Uterus (tissue), 4 donors: ENCODE results near the gene ARHGEF7. TPM values are rescaled to one million over a fixed set of nuclear protein-coding genes. Genes with fewer than 3 reads are reported as not detected.

Source experiments
- DNase-seq, 2 donors: peaks; one replicate each; pipeline ENCODE4 v3.0.0-alpha.2; 2019 to 2020
- H3K27ac ChIP-seq, 2 donors: fragments of 200-600 bp; sonication (generic); 1 replicate in 1 of 2; 2 replicates in 1 of 2; pipeline ENCODE4 v1.5.1; 2016 to 2018
- H3K27me3 ChIP-seq, 2 donors: fragments of 200-600 bp; sonication (generic); one replicate each; pipeline ENCODE4 v1.5.1; 2018 to 2019; ENCODE audit warnings: control low read depth in 1 of 2
- H3K36me3 ChIP-seq, 2 donors: fragments of 200-600 bp; sonication (generic); one replicate each; pipeline ENCODE4 v1.5.1; 2019; ENCODE audit warnings: control low read depth in 1 of 2
- H3K4me1 ChIP-seq, 2 donors: fragments of 200-600 bp; sonication (generic); one replicate each; pipeline ENCODE4 v1.5.1; 2018 to 2019; ENCODE audit warnings: control low read depth in 1 of 2
- H3K4me3 ChIP-seq, 2 donors: fragments of 200-600 bp; sonication (generic); 1 replicate in 1 of 2; 2 replicates in 1 of 2; pipeline ENCODE4 v1.5.1; 2018 to 2019; ENCODE audit warnings: mild to moderate bottlenecking in 1 of 2
- H3K9me3 ChIP-seq, 2 donors: fragments of 200-600 bp; sonication (generic); one replicate each; pipeline ENCODE4 v1.5.1; 2019; ENCODE audit warnings: control low read depth in 1 of 2
- POLR2A ChIP-seq, 2 donors: fragments of 450-650 bp; IDR thresholded peaks; one replicate each; pipeline ENCODE4 v1.6.1; 2016; ENCODE audit warnings: antibody characterized with exemption in 2 of 2, mild to moderate bottlenecking in 1 of 2, moderate library complexity in 1 of 2
- intact Hi-C: fragments of 100-400 bp; cut with DNase I; formaldehyde crosslinking; loops from one replicate; pipeline ENCODE4 v1.15.1; 2023; ENCODE audit warnings: low total_unique reads
- total RNA-seq, 4 donors: library from RNA; depleted of rRNA in 3 of 4; stranded (reverse); fragments of >200 nt in 3 of 4; gene quantifications; one replicate each; pipeline versions ENCODE4 v1.1.0 to v1.2.4, GENCODE V29; 2014 to 2023
- TF ChIP-seq, protein P1 (sequence below), 4 experiments: fragments of 200-600 bp in 2 of 4; fragments of 450-650 bp in 2 of 4; sonication (generic) in 2 of 4; IDR thresholded peaks; one replicate each; pipeline ENCODE4 v1.5.1; 2016 to 2019; ENCODE audit warnings: antibody characterized with exemption in 4 of 4, mild to moderate bottlenecking in 2 of 4, moderate library complexity in 1 of 4
- donor health status: DM: yes; HTN: yes; CAD: no.

The ARHGEF7 gene
- total RNA-seq, 4 donors from 2014 or later, result 42.6 to 152 (median 127) TPM

DNA sequence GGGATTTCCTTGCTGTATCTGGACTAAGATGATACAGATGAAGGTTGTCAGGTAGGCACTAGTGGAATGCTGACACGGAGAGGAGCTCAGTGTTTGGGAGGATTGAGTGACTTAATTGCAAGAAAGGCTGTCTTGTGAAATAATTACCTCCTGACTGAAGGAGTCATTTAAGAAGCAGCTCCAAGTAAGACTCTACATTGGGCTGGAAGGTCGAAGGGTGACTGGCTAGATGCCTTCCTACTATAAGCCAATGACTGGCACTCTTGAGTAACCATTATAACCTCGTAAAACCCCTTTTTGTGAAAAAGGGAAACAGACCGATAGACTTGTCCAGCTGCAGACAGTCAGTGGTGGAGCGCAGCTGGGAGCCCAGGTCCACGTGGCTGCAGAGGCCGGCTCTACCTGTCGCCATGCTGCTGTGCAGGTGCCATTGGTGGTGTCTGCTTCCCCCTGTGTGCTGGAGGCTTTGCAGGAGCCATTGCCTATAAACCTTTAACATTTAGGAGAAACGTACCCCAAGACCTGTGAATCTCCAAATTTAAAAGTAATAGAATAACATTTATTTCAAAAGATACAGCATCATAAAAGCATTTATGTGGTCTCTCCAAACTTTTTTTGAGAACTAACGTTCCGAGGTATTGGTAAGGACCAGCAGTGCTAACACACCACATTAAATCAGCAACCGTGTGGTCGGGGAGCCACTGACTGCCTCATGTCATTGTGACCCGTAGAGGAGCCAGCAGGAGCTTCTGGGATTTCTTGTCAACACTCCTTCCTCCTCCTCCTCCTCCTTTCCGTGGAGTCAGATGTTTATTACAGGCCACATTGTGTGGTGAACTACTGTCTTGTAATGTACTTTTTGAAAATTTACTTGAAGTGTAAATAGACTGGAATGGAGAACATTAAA is 124.9 kb downstream of the ARHGEF7 start:
- no peaks in the 10 kb centered on the region for H3K27me3 ChIP-seq
- TF ChIP-seq POLR2A (IDR thresholded peaks at IDR 0.05), result no peak
- TF ChIP-seq, protein P1, sequence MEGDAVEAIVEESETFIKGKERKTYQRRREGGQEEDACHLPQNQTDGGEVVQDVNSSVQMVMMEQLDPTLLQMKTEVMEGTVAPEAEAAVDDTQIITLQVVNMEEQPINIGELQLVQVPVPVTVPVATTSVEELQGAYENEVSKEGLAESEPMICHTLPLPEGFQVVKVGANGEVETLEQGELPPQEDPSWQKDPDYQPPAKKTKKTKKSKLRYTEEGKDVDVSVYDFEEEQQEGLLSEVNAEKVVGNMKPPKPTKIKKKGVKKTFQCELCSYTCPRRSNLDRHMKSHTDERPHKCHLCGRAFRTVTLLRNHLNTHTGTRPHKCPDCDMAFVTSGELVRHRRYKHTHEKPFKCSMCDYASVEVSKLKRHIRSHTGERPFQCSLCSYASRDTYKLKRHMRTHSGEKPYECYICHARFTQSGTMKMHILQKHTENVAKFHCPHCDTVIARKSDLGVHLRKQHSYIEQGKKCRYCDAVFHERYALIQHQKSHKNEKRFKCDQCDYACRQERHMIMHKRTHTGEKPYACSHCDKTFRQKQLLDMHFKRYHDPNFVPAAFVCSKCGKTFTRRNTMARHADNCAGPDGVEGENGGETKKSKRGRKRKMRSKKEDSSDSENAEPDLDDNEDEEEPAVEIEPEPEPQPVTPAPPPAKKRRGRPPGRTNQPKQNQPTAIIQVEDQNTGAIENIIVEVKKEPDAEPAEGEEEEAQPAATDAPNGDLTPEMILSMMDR (IDR thresholded peaks at IDR 0.05), result no peak
- intact Hi-C loops, result no loop called here
- no peak overlapping the region for H3K27ac ChIP-seq
- DNase-seq, result no peak
- H3K36me3 ChIP-seq, result no peaks in the 10 kb centered on the region
- no peaks in the 10 kb centered on the region for H3K9me3 ChIP-seq
- H3K4me3 ChIP-seq, result no peak overlapping the region
- no peaks in the 10 kb centered on the region for H3K4me1 ChIP-seq

DNA sequence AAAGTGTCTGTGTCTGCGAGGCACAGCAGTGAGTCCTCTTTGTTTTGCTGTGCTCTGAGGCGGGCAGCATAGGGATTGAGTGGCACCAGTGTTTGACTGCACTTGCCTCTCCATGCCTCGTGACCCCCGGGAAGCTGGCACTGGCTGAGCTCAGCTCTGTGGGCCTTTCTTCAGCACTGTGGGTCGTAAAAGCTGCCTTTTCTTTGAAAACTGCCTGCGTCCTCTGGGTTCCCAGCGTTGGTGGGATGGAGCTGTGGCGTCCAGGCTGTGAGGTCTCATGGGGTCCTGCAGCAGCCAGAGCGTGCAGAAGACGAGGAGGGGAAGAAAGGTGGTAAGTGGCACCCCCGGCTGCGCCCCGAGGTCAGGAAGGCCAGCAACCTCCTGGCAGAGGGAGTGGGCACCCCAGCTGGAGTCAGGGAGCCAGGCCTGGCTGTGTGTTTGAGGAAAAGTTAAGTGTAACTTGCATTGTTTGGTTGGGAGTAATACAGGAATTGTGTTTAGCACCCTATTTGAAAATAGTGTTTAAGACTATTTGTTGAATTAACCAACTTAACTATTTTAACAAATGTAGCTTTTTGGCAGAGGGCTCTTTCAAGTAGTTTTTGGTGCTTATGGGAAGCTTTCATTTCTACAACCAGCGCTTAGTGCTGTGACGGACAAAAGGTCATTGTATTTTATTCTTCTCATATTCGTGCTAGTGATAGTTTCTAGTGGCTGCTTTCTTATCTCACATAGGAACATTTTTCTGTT is 126.1 kb downstream of the ARHGEF7 start:
- H3K4me3 ChIP-seq, result no peak overlapping the region
- DNase-seq, result no peak
- intact Hi-C loops, result no loop called here
- H3K27me3 ChIP-seq, result no peaks in the 10 kb centered on the region
- no peaks in the 10 kb centered on the region for H3K36me3 ChIP-seq
- TF ChIP-seq, protein P1 (IDR thresholded peaks at IDR 0.05), result no peak
- TF ChIP-seq POLR2A (IDR thresholded peaks at IDR 0.05), result no peak
- H3K4me1 ChIP-seq, result no peaks in the 10 kb centered on the region
- no peak overlapping the region for H3K27ac ChIP-seq
- no peaks in the 10 kb centered on the region for H3K9me3 ChIP-seq

DNA sequence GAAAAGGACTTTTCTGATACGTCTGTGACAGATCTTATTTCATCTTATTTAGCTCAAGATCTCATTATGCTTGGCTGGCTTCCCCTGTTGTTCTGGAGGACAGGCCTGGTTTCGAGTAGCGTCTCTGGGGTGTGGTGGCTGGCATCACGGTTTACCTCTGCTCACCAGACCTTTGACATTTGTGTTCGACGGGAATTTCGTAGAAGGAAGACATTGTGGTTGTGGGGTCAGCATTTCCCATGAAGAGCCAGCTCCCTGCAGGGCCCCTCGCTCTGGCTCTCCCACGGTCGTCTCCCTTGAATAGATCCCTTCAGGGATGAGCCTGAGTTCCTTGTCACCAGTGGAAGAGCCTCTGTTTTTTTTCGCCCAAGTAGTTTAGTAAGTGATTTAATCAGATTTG is 126.8 kb downstream of the ARHGEF7 start:
- Histone ChIP-seq H3K9me3 (no peaks in the 10 kb centered on the region), H3K4me1 (no peaks in the 10 kb centered on the region), H3K27ac (no peak overlapping the region), H3K4me3 (no peak overlapping the region), H3K27me3 (no peaks in the 10 kb centered on the region), H3K36me3 (no peaks in the 10 kb centered on the region)
- TF ChIP-seq, protein P1 (IDR thresholded peaks at IDR 0.05), result no peak
- TF ChIP-seq POLR2A (IDR thresholded peaks at IDR 0.05), result no peak
- intact Hi-C loops, result no loop called here
- no peak for DNase-seq

DNA sequence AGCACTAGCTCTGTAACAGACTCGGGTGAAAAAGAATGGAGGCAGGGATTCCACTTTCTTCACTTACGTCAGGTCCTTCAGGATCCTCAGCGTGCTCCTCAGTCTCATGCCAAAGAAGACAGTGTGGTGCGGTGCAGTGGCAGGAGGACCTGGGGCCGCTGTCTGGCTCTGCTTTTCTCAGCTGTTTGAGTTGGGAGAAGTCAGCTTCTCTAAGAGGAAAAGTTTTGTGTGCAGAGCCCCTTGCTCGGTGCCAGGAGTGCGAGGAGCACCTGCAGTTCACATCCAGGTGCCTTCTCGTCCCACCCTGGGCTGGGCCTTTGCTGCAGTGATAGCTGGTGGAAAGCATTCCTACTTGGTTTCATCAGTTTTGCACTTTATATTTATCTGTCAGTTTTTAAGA is 127.5 kb downstream of the ARHGEF7 start:
- TF ChIP-seq, protein P1 (IDR thresholded peaks at IDR 0.05), result no peak
- no peak for TF ChIP-seq POLR2A (IDR thresholded peaks at IDR 0.05)
- Histone ChIP-seq H3K9me3 (no peaks in the 10 kb centered on the region), H3K27ac (no peak overlapping the region), H3K27me3 (no peaks in the 10 kb centered on the region), H3K4me3 (no peak overlapping the region), H3K4me1 (no peaks in the 10 kb centered on the region), H3K36me3 (no peaks in the 10 kb centered on the region)
- no peak for DNase-seq
- intact Hi-C loops, result no loop called here

DNA sequence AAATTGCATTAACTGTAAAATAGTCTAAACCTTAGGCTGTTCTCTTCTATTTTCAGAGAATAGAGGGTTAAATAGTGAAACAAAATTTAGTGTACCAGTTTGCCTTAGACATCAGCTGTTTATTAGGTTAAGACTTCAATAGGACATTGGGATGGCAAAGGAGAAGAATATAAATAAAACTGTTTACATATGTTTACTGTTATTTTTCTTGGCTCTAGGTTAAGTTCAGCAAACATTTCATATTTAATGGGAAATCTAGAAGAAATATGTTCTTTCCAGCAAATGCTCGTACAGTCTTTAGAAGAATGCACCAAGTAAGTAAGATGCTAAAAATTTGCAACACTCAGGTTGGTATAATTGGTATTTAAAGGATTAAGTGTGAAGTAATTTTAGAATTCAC is 128.9 kb downstream of the ARHGEF7 start:
- Histone ChIP-seq H3K27ac (no peak overlapping the region), H3K27me3 (no peaks in the 10 kb centered on the region), H3K9me3 (no peaks in the 10 kb centered on the region), H3K4me1 (no peaks in the 10 kb centered on the region), H3K36me3 (no peaks in the 10 kb centered on the region), H3K4me3 (no peak overlapping the region)
- TF ChIP-seq, protein P1 (IDR thresholded peaks at IDR 0.05), result no peak
- TF ChIP-seq POLR2A (IDR thresholded peaks at IDR 0.05), result no peak
- intact Hi-C loops, result no loop called here
- DNase-seq, result no peak
